Epithelial cell of umbilical artery (primary cell): ENCODE measurements around the gene GNG2. TPM values are rescaled to one million over a fixed set of nuclear protein-coding genes. Genes with fewer than 3 reads are reported as not detected.

Experiments
- total RNA-seq: library from RNA; depleted of rRNA; stranded (reverse); fragments of >200 nt; gene quantifications from 2 replicates; pipeline ENCODE4 v1.2.3, GENCODE V29; 2014

The GNG2 gene
- 0.15 and 0.65 TPM in 2 replicates for total RNA-seq

GRCh38 chr14:51860164-51860824, at the start of gene GNG2:
Gene GNG2, plus strand, starts transcription at chr14:51860612. Its CDS starts 90,067 bp downstream, at chr14:51950679.

GRCh38 chr14:51989293-51990234, 129.2 kb downstream of the GNG2 start, which contains the start of gene RTRAF:
Gene RTRAF, plus strand, starts transcription at chr14:51989546. Its CDS starts 94 bp downstream, at chr14:51989640.

Other genes starting within 250 kb of the GNG2 start
- gene FRMD6, start 208.7 kb upstream of the GNG2 start, total RNA-seq: 90.9 and 103 TPM in 2 replicates
- gene RTRAF, start 128.9 kb downstream of the GNG2 start, total RNA-seq: 84.8 and 88.0 TPM in 2 replicates
- gene NID2, start 208.4 kb downstream of the GNG2 start, total RNA-seq: 3.3 and 5.5 TPM in 2 replicates